Measurements from ENCODE around the gene CFAP100.
A peak's percentile ranks its signal among the peaks of the same experiment; 100 is the strongest.

CFAP100 gene

DNA sequence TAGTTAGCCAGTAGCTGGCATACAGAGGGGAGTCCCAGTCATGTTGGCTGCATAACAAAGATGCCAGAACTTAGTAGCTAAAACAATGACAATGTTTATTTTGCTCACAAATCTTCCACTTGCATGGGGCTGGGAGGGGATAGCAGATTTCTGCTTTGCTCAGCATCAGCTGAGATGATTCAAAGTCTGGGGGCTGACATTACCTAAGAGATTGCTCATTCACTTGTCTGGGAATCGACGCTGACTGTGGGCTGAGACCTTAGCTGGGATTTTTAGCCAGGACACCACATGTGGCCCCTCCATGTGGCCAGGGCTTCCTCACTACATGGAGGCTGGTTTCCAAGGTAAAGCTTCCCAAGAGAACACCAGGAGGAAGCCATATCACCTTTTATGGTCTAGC, 12.7 kb upstream of the CFAP100 start:
- no peak for TF ChIP-seq FOXP2 (optimal IDR thresholded peaks at IDR 0.05; ENCODE audit: borderline replicate concordance, extremely low read depth, extremely low read length, insufficient read depth)
- no peak for TF ChIP-seq TAF1 (IDR thresholded peaks at IDR 0.05; ENCODE audit: borderline replicate concordance, insufficient read depth, low read length)
- no peak for TF ChIP-seq POLR2AphosphoS5 (IDR thresholded peaks at IDR 0.05; ENCODE audit: low read depth, low read length)
- no peak for TF ChIP-seq SIN3A (IDR thresholded peaks at IDR 0.05; ENCODE audit: borderline replicate concordance, insufficient read depth, low read length)
- TF ChIP-seq, protein P1, sequence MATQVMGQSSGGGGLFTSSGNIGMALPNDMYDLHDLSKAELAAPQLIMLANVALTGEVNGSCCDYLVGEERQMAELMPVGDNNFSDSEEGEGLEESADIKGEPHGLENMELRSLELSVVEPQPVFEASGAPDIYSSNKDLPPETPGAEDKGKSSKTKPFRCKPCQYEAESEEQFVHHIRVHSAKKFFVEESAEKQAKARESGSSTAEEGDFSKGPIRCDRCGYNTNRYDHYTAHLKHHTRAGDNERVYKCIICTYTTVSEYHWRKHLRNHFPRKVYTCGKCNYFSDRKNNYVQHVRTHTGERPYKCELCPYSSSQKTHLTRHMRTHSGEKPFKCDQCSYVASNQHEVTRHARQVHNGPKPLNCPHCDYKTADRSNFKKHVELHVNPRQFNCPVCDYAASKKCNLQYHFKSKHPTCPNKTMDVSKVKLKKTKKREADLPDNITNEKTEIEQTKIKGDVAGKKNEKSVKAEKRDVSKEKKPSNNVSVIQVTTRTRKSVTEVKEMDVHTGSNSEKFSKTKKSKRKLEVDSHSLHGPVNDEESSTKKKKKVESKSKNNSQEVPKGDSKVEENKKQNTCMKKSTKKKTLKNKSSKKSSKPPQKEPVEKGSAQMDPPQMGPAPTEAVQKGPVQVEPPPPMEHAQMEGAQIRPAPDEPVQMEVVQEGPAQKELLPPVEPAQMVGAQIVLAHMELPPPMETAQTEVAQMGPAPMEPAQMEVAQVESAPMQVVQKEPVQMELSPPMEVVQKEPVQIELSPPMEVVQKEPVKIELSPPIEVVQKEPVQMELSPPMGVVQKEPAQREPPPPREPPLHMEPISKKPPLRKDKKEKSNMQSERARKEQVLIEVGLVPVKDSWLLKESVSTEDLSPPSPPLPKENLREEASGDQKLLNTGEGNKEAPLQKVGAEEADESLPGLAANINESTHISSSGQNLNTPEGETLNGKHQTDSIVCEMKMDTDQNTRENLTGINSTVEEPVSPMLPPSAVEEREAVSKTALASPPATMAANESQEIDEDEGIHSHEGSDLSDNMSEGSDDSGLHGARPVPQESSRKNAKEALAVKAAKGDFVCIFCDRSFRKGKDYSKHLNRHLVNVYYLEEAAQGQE (IDR thresholded peaks at IDR 0.05; ENCODE audit: insufficient read depth in 1 of 2, low read depth in 2 of 2, low read length in 2 of 2): no peak

DNA sequence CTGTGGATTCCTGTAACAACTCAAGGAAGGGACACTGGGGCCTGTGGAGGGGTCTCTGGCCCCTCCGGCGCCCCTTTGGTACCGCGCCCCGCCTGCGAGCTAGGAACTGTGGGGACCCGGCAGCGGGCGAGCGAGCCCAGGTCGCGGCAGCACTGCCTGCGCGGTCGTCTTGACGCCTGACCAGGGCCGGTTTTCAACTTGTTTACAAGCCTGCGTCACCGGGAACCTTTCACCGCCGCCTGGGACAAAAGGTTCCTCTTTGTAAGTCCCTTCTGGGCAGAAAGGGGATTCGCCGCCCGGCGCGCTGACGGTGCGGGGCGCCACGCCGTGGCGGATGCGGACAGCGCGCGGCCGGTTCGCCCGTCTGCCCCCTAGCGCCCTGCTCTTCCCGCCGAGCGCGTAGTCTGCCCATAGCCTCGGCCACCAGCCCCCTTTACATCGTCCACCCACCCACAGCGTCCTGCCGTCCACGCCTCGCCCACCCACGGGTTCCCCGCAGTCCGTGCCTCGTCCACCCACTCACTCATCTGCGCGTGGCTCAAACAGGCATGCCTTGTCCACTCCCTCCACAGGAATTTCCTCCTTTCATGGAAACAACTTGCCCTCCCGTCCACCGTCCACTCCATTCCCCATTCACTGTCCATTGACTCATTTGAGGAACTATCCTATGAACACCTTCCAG, 5.5 kb upstream of the CFAP100 start:
- TF ChIP-seq, protein P1 (IDR thresholded peaks at IDR 0.05; ENCODE audit: insufficient read depth in 1 of 2, low read depth in 2 of 2, low read length in 2 of 2): no peak
- TF ChIP-seq POLR2AphosphoS5 (IDR thresholded peaks at IDR 0.05; ENCODE audit: low read depth, low read length) (no peak), TAF1 (IDR thresholded peaks at IDR 0.05; ENCODE audit: borderline replicate concordance, insufficient read depth, low read length) (no peak), SIN3A (IDR thresholded peaks at IDR 0.05; ENCODE audit: borderline replicate concordance, insufficient read depth, low read length) (no peak), FOXP2 (optimal IDR thresholded peaks at IDR 0.05; ENCODE audit: borderline replicate concordance, extremely low read depth, extremely low read length, insufficient read depth) (peak; percentile 57)

DNA sequence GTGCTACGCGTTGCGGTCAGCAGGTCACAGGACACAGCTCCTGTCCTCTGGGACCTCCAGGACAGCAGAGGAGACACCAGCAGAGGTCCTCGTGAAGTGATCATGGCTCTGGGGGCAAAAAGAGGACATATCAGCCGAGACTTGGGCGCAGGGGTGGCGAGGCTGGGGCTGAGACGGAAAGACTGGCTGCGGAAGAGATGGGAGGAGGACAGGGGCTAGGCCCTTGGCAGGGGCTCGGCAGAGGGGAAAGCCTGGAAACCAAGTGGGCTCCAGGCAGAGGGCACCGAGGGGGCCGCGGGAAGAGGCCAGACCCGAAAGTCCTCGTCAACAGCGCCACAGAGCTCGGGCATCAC, 4.9 kb upstream of the CFAP100 start:
- TF ChIP-seq TAF1 (IDR thresholded peaks at IDR 0.05; ENCODE audit: borderline replicate concordance, insufficient read depth, low read length): no peak
- TF ChIP-seq, protein P1 (IDR thresholded peaks at IDR 0.05; ENCODE audit: insufficient read depth in 1 of 2, low read depth in 2 of 2, low read length in 2 of 2): no peak
- TF ChIP-seq FOXP2 (optimal IDR thresholded peaks at IDR 0.05; ENCODE audit: borderline replicate concordance, extremely low read depth, extremely low read length, insufficient read depth): no peak
- TF ChIP-seq SIN3A (IDR thresholded peaks at IDR 0.05; ENCODE audit: borderline replicate concordance, insufficient read depth, low read length): no peak
- no peak for TF ChIP-seq POLR2AphosphoS5 (IDR thresholded peaks at IDR 0.05; ENCODE audit: low read depth, low read length)

DNA sequence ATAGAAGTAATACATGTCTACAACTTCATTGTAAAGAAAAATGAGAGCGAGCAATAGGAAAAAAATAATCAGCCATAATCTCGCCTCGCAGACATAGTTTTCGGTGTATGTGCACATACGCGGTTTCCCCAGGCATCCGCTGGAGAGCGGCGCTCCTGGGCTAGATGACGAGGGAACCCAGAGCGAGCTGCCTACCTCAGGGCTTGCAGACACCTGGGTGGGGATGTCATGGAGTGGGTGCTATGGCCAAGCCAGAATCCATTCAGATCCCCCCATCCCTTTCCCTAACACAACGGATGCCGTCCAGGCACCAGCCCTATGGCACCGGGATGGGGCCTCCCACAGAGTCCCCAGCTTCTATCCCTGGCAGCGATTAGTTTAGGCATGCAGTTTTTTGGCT, 4.5 kb upstream of the CFAP100 start:
- TF ChIP-seq POLR2AphosphoS5 (IDR thresholded peaks at IDR 0.05; ENCODE audit: low read depth, low read length) (no peak), FOXP2 (optimal IDR thresholded peaks at IDR 0.05; ENCODE audit: borderline replicate concordance, extremely low read depth, extremely low read length, insufficient read depth) (no peak), SIN3A (IDR thresholded peaks at IDR 0.05; ENCODE audit: borderline replicate concordance, insufficient read depth, low read length) (no peak), TAF1 (IDR thresholded peaks at IDR 0.05; ENCODE audit: borderline replicate concordance, insufficient read depth, low read length) (no peak)
- TF ChIP-seq, protein P1 (IDR thresholded peaks at IDR 0.05; ENCODE audit: insufficient read depth in 1 of 2, low read depth in 2 of 2, low read length in 2 of 2): no peak
